DMS 273 (cell line): ENCODE measurements around the gene CINP.
A peak's percentile ranks its signal among the peaks of the same experiment; 100 is the strongest.
"Not testable (repeated sequence)": the region's sequence is repeated elsewhere in the genome, so short reads cannot be mapped to it uniquely, and the experiment has no call there.

Experiments used
- DNase-seq: peaks from one replicate; lab custom pipeline; 2025; ENCODE audit not compliant: unreplicated experiment; lab: John Stamatoyannopoulos, UW

The CINP gene

DNA sequence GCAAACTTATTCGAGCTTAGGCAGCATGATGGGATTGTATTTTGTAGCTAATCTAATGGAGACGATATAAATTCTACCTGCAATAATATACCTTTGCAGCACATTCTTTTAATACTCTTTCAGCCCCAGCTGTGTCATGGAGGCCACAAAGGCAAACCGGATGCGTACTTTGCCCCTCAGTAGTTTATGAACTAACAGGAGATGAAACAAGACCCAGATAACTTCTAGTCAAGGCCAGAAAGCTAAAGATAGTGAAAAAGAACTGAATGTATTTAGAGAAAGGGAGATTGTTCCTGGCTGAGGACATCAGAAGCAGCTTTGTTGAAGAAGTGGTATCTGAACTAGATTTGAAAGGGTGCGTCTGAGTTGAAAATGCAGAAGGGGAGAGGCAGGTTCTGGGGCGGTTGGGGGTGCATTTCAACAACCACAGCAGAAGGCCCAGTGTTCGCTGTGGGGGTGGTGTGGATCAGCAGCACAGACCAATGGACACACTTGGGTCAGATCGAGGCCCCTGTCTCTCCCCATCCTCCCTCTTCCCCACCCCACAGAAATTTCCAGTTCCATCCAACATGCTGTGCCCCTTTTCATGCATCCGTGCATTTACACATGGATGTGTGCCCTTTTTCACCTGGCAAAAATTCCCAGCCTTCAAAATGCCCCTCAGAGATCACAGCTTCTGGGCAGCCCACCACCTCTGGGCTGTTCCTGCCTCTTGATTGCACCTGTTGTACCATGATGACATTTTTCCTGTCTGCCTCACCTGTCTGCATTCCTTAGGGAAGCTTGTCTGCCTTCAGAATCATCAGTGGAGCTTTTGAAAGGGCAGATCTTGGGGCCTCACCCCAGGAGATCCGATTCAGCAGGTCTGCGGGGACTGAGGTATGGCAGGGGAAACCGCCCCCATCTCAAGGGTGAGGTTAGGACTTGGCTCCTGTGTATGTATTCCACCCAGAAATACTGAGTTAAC is 41.0 kb downstream of the CINP start:
- no peak for DNase-seq

DNA sequence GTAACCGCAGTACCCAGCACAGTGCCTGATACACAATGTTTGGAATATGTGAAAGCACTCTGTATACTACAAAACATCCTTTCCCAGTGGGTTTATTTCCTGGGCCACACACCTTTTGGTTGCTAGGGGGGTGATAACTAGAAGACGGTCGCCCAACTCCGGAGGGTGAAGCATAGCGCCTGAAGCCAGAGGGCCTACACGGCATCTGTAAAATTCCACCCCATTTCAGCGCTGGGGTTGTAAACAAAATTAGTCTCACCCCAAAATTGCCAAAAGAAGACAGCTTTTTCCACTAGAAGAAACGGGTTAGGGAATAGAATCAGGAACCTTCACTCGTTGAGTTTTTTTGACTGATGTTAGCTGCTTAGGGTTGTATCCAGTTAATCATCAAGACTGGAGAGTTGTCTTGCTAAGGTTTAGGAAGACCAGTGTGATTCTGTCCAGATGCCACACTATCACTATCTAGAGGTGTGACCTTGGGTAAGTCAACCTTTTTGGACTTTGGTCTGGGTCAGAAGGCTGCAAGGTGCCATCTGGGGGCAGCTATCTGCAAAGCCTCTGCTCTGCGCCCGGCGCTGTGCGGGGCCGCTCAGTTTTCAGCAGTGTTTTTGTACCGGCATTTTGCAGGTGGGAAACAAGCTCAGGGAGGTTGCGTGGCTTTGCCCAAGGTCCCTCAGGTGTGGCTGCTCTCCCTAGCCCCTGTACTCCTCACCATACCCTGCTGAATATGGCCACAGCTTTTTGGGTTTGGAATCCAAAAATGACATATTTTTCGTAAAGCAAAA is 41.8 kb downstream of the CINP start:
- no peak for DNase-seq

DNA sequence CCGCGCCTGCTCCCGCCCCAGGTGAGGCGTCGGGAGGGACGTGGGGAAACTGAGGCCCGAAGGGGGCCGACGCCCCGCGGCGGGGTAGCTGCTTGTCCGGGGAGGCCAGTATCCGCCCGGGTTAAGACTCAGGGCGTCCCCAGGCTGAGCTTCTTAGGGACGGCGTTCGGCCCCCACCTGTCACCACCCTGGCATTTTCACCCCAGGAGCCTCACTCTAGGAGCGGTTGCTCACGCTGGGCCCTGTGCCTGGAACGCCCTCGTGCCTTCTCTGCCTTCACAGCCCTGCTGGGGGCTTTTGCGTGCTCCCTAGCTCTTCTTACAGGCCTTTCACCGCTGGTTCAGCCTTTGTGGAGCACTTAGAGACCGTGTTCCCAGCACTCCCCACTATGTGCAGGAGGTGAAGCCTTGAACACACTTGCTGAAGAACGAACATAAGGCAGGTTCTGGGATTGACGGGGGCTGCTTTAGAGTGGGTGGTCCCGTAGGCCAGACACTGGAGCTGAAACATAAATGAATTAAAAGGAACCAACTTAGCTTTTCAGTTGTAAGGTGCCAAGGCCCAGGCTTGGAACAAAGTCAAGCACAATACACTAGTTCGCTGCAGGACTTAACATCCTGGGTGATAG is 42.5 kb downstream of the CINP start:
- DNase-seq = peak; percentile 70

DNA sequence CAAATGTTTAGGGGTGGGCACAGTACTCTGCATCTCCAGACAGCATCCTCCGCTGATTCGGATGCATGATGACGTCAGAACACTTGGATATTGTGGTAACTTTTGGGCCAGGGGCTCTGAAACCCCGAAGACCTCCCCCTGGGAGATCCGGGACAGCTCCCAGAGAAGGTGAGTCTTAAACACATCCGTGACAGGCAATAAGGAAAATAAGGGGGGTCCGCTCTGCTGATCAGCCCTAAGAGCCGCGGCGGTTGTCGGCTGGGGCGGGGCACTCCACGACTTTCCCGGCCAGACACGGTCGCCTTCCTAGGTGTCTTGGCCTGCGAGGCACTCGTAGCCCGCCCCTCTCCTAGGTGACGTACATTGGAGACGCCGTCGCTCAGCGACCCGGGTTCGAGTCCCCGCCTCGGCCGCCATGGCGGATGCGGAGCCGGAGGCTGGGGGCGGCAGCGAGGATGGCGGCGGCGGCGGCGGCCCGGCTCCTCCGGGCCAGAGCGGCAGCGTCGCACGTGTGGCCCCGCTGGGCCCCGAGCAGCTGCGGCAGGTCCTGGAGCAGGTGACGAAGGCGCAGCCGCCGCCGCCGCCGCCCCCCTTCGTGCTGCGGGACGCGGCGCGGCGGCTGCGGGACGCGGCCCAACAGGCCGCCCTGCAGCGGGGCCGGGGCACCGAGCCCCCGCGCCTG is 43.2 kb downstream of the CINP start, which contains the start of gene ZNF839:
Gene ZNF839, plus strand, starts transcription at position 396 of the 682 bp plus-strand sequence. Its CDS starts 20 bp downstream, at position 416.
- peak; percentile 96 for DNase-seq

- DNase-seq = no peak
Observed at GRCh38 chr14:102318781-102319276, 43.9 kb downstream of the CINP start.

DNA sequence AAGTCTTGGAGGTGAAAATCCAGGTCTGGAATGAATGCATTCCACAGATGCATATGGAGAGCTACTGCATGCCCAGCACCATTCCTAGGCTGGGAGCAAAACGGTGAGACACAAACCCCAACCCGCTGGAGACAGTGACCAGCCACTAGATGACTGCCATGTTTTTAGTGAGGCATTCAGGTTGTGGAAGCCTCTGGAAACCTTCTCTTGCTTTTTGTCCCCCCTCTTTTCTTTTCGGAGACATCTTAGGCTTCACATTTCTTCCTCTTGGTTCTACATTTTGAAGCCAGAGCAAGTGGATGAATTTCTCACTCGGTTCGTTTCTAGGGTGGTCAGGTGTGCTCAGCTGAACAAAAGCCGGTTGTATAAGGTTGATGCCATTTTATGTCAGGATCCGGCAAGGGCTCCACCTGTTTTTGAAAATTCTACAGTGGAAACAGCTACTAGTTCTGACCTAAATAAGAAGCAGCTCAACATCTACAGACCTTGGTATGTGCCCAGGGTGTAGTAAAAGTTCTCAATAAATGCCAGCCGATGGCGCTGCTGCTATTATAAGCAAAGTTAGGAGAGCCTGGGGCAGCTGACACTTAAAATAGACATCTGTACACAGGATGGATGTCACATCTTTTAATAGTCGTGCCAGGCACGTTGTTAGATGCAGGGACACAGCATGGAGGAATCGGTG is 45.0 kb downstream of the CINP start:
- peak; percentile 83 for DNase-seq

DNA sequence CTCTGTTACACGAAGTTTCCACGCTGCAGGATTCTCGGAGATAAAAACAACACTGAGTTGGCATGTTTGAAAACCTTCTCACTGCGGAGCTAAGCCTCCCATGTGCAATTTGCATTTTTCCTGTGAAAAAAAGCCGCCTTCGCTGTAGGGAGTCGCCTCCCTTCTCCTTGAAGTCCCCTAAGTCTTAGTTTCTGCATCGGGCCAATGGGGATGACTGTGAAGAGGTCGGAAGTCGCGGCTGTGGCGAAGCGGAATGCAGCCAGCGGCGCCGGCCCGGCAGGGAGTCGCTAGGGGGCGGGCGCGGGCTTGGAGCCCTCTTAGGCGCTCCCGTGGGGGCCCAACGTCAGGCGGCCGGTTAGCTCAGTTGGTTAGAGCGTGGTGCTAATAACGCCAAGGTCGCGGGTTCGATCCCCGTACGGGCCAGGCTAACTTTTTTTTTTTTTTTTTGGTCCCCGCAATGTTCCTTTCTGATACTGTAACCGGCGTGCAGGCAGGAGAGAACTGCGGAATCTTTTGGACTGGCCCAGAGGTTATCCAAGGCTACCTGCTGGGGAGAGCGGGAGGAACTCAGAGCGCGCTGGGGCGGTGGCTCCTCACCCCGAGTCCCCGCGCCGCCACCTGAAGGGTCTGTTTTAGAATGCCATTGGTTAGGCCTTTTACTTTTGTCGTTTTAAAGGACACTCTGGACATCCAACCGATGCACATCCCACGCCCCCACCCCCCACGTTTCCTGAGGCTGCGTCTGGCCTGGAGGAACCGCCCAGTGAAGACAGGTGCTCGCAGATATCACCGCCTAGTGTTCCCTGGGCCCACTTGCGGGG is 45.7 kb downstream of the CINP start:
- DNase-seq = peak; percentile 93

- DNase-seq = peak; percentile 76
Observed at GRCh38 chr14:102316338-102316742, 46.4 kb downstream of the CINP start.

GRCh38 chr14:102315121-102315520 is 47.6 kb downstream of the CINP start:
- no peak for DNase-seq

GRCh38 chr14:102314242-102315011 is 48.3 kb downstream of the CINP start:
- DNase-seq = peak; percentile 90

DNA sequence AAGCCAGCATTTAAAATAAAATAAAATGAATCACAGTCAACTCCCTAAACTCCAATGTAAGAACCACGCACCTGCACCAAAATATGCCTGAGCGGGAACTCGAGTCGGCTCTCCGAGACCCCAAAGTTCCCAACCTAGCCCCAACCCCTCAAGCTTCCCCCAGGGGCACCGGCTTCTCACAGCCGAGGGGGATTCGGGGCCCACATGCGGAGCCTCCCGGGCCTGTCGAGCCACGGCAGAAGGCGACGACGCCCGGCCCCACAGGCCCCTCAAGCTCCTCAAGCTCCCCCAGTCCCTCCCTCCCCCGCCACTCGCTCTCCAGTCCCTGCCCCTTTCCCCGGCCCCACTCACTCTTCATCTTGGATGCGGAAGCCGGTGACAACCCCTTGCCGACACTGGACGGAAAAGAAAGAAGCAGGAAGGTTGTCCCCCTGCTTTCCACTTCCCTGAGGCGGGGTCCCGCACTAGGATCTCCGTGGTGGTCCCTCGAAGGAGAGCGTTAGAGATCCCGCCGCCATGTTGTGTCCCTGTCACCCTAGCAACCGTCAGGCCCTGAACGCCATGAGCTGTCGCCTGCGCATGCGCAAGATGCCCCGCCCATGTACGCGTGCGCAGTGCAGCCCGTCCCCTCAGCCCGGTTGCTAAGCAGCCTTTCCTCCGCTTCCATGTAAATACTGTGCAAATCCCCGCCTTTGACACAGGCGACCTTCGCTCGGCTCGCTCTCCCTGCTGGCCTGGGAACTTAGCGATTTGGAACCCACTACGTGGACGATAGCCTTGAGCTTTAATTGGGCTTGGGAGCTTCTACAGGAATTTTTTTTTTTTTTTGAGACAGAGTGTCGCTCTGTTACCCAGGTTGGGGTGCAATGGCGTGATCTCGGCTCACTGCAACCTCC is 57.8 kb downstream of the CINP start, which contains the start of gene MOK:
Gene MOK, minus strand, starts transcription at position 554 of the 896 bp plus-strand sequence. Its CDS starts 196 bp downstream, at position 358.
- DNase-seq = peak; percentile 98

DNA sequence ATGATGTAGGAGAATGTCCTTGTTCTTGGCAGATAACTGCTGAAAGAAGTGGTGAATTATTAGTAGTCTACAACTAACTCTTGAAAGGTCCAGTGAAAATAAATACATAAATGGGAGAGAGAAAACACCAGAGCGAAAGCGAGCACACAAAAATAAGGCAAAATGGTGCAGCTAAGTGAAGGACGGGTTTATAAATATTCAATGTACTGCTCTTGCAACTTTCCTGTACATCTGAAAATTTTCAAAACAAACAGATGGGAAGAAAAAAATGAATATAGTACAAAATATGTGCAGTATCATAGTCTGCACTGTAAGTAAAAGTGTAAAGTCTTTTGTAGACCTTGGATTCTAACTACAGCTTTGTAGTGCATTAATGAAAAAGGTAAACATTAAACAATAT is 59.0 kb downstream of the CINP start:
- no peak for DNase-seq

GRCh38 chr14:102298303-102299070 is 64.2 kb downstream of the CINP start:
- not testable (repeated sequence) for DNase-seq
